GM12874 (cell line): ENCODE data around the gene ZNF740.

Experiments used
- TF ChIP-seq, protein P1 (sequence below): IDR thresholded peaks from 2 replicates; pipeline ENCODE4 v1.5.1; 2011; ENCODE audit warnings: low read depth, mild to moderate bottlenecking, control low read depth, low read length, moderate library complexity; ENCODE audit not compliant: insufficient read depth

ZNF740 gene

DNA sequence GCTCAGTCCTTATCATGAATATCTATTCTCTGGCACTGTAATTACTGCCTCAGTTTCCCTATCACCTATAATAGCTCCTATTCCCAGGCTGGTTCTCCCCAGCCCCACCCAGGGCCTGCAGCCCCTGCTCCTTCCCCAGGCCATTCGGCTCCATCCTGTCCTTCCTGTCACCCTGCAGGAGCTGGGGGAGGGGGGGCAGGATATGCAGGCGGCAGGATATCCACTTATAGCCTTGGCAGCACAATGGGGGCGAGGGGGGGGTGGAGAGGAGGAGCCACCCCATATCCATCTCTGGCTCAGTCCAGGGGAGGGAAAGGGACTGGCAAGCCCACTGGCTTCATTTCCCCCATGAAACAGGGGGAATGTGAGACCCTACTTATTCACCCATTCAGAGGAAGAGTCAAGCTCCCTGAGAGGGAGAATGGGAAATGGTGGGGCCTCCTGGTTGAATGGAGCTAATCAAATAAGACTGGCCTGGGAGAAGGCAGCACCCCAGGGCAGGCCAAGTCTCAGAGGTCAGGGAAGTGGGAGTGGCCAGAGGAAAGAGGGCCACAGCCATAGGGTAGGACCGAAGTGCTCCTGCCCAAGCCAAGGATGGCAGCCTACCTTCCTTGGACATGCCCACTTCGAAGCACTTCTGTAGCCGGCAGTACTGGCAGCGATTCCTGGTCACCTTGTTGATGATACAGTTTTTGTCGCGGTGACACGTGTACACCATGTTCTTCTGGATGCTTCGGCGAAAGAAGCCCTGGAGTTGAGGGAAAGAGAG lies 34.3 kb downstream of the ZNF740 start:
- TF ChIP-seq, protein P1, sequence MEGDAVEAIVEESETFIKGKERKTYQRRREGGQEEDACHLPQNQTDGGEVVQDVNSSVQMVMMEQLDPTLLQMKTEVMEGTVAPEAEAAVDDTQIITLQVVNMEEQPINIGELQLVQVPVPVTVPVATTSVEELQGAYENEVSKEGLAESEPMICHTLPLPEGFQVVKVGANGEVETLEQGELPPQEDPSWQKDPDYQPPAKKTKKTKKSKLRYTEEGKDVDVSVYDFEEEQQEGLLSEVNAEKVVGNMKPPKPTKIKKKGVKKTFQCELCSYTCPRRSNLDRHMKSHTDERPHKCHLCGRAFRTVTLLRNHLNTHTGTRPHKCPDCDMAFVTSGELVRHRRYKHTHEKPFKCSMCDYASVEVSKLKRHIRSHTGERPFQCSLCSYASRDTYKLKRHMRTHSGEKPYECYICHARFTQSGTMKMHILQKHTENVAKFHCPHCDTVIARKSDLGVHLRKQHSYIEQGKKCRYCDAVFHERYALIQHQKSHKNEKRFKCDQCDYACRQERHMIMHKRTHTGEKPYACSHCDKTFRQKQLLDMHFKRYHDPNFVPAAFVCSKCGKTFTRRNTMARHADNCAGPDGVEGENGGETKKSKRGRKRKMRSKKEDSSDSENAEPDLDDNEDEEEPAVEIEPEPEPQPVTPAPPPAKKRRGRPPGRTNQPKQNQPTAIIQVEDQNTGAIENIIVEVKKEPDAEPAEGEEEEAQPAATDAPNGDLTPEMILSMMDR = no peak

GRCh38 chr12:53215497-53215896 lies 35.0 kb downstream of the ZNF740 start:
- TF ChIP-seq, protein P1 = no peak

- TF ChIP-seq, protein P1 = no peak
These were observed 36.8 kb downstream of the ZNF740 start for GRCh38 chr12:53217051-53217930.

- TF ChIP-seq, protein P1 = no peak
These were observed 37.4 kb downstream of the ZNF740 start for GRCh38 chr12:53217931-53218307.

- TF ChIP-seq, protein P1 = no peak
These were observed 38.2 kb downstream of the ZNF740 start for GRCh38 chr12:53218551-53219291.

DNA sequence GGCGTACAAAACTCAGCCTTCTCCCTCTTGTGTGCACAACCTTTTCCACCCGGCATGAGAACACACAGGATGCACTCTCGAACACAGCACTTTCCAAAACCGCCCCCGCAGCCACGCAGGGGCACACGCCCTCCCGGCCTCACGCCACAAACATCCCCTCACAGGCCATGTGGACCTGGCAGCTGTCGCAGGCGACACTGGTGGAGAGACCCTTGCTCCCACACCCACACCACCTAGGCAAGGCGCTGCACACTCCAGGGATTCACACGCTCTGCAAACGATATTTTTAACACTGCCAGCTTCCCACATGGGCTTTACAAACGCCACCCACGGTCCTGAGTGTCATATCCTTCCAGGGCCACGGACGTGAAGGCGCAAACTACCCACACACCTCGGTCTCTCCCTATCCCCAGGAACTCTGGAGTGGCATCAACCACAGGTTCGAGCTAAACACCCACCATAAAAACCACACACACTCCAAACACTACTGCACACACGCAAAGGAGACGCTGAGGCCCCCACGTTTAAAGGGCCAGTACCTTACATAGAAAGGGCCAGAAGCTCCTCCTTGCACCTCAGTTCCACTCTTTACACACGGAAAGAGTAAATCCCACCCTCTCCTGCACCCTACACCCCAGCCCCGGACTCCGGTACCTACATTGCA lies 38.9 kb downstream of the ZNF740 start:
- TF ChIP-seq, protein P1 = no peak
